Activated T-helper 1 cell treated with anti-CD3 and anti-CD28 coated beads, Interleukin-12 subunit alpha, Interleukin-12 subunit beta, Interleukin-2, Interleukin-4 antibody, amounts not matched to agents 30 ng/mL and 10 ng/mL and 1 ng/mL, durations not matched to agents 14 hours and 24 hours and 36 hours (primary cell): ENCODE data around the gene PFKFB4. TPM values are rescaled to one million over a fixed set of nuclear protein-coding genes. Genes with fewer than 3 reads are reported as not detected.

Experiments
- DNase-seq: peaks from one replicate; pipeline ENCODE4 v3.0.0; 2021; ENCODE audit warnings: low spot score
- H3K27ac Mint-ChIP-seq: one replicate; pipeline ENCODE4 v1.8.0; 2021; ENCODE audit warnings: mild to moderate bottlenecking, mixed read lengths
- H3K27me3 Mint-ChIP-seq: one replicate; pipeline ENCODE4 v1.8.0; 2022; ENCODE audit warnings: mild to moderate bottlenecking, moderate library complexity, mixed read lengths; ENCODE audit not compliant: insufficient read depth
- H3K36me3 Mint-ChIP-seq: one replicate; pipeline ENCODE4 v1.8.0; 2021; ENCODE audit warnings: low read depth, mixed read lengths
- H3K4me1 Mint-ChIP-seq: one replicate; pipeline ENCODE4 v1.8.0; 2021; ENCODE audit warnings: low read depth, mixed read lengths
- H3K4me3 Mint-ChIP-seq: one replicate; pipeline ENCODE4 v1.8.0; 2021; ENCODE audit warnings: mild to moderate bottlenecking, moderate library complexity, mixed read lengths
- H3K9me3 Mint-ChIP-seq: one replicate; pipeline ENCODE4 v1.8.0; 2021; ENCODE audit warnings: mixed read lengths
- intact Hi-C: fragments of 100-400 bp; cut with micrococcal nuclease; formaldehyde crosslinking; loops from one replicate; pipeline ENCODE4 v1.15.1; 2024
- total RNA-seq: library from RNA; stranded (reverse); gene quantifications from 2 replicates; pipeline ENCODE4 v1.2.3, GENCODE V29; 2022

Gene PFKFB4
- total RNA-seq, 1 donor from 2014 or later = 15.5 TPM

DNA sequence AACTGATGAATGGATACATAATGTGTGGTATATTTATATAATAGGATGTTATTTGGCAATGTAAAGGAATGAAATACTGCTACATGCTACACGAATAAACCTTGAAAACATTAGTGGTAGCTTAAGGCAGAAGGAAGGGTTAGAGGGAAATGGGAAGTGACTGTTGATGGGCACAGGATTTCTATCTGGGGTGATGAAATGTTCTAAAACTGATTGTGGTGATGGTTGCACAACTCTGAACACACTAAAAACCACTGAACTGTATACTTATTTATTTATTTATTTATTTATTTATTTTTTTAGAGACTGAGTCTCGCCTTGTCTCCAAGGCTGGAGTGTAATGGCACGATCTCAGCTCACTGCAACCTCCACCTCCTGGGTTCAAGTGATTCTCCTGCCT lies 27.8 kb downstream of the PFKFB4 start:
- intact Hi-C loops = no loop called here
- H3K27ac Mint-ChIP-seq = no peak overlapping the region
- no peaks in the 10 kb centered on the region for H3K4me1 Mint-ChIP-seq
- peaks cover 27% of the 10 kb centered on the region for H3K36me3 Mint-ChIP-seq
- no peaks in the 10 kb centered on the region for H3K27me3 Mint-ChIP-seq
- no peak overlapping the region for H3K4me3 Mint-ChIP-seq
- DNase-seq = no peak
- no peaks in the 10 kb centered on the region for H3K9me3 Mint-ChIP-seq

DNA sequence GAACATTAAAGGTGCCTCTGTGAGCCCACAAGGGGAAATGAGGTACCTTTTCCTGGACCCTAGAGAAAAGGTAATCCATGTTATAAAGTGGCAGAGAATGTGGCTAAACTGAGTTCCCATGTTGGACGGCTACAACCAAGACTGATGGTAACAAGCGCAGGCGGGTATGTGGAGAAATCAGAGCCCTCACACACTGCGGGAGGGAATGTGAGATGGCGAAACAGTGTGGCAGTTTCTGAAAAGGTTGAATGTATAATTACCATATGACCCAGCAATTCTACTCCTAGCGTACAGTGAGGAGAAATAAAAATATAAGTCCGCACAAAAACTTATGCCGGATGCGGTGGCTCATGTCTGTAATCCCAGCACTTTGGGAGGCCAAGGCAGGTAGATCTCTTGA lies 28.6 kb downstream of the PFKFB4 start:
- Mint-ChIP-seq H3K9me3 (no peaks in the 10 kb centered on the region), H3K4me3 (no peak overlapping the region), H3K36me3 (peaks cover 29% of the 10 kb centered on the region), H3K4me1 (no peaks in the 10 kb centered on the region), H3K27me3 (no peaks in the 10 kb centered on the region), H3K27ac (no peak overlapping the region)
- no peak for DNase-seq
- intact Hi-C loops = no loop called here

DNA sequence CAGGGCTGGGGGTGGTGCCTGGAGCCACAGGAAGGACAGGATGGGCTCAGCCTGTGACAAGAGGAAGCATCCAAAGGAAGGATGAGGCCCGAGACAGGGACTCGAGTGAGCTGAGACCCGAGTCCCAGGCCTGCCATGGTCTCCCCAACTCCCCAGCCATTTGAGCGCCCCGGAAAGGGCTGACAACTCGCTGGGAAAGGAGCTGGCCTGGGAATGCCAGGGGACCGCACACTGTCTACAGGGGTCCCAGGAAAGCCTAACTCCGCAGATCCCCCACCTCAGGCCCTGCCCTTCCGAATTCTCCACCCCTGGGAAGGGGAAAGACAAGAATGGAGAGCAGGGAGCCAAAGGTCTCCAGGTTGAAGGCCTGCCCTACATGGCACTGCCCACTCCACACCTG lies 31.6 kb downstream of the PFKFB4 start:
- Mint-ChIP-seq H3K27me3 (no peaks in the 10 kb centered on the region), H3K4me3 (no peak overlapping the region), H3K27ac (no peak overlapping the region), H3K4me1 (peaks cover 13% of the 10 kb centered on the region), H3K36me3 (peaks cover 28% of the 10 kb centered on the region), H3K9me3 (no peaks in the 10 kb centered on the region)
- intact Hi-C loops = no loop called here
- no peak for DNase-seq

DNA sequence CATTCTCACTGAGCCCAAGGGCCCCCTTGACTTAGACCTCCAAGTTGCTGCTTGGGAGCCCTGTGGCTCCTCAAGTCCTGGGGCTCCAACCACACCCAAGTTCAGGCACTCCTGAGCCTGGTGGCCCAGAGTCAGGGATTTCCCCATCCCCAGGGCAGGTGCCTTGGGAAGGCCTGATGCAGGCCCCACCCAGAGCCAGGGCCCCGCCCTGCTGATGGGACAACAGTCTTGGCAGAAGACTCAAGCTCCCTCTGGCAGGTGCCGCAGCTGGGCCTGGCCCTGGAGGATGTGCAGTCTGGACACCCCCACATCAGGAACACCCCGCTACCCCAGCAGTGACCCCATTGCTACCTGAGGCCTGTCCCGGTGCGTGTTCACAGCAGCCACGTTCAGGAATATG lies 35.0 kb downstream of the PFKFB4 start:
- no peak overlapping the region for H3K4me3 Mint-ChIP-seq
- no peak for DNase-seq
- no peaks in the 10 kb centered on the region for H3K27me3 Mint-ChIP-seq
- peaks cover 45% of the 10 kb centered on the region for H3K4me1 Mint-ChIP-seq
- intact Hi-C loops = no loop called here
- no peaks in the 10 kb centered on the region for H3K9me3 Mint-ChIP-seq
- no peak overlapping the region for H3K27ac Mint-ChIP-seq
- H3K36me3 Mint-ChIP-seq = peaks cover 16% of the 10 kb centered on the region

- H3K36me3 Mint-ChIP-seq = peaks cover 6% of the 10 kb centered on the region
- H3K4me3 Mint-ChIP-seq = no peak overlapping the region
- DNase-seq = no peak
- peaks cover 67% of the 10 kb centered on the region for H3K4me1 Mint-ChIP-seq
- intact Hi-C loops = no loop called here
- no peaks in the 10 kb centered on the region for H3K27me3 Mint-ChIP-seq
- peak overlapping the region; percentile 6 for H3K27ac Mint-ChIP-seq
- no peaks in the 10 kb centered on the region for H3K9me3 Mint-ChIP-seq
Observed at GRCh38 chr3:48519277-48519643, 37.3 kb downstream of the PFKFB4 start.

DNA sequence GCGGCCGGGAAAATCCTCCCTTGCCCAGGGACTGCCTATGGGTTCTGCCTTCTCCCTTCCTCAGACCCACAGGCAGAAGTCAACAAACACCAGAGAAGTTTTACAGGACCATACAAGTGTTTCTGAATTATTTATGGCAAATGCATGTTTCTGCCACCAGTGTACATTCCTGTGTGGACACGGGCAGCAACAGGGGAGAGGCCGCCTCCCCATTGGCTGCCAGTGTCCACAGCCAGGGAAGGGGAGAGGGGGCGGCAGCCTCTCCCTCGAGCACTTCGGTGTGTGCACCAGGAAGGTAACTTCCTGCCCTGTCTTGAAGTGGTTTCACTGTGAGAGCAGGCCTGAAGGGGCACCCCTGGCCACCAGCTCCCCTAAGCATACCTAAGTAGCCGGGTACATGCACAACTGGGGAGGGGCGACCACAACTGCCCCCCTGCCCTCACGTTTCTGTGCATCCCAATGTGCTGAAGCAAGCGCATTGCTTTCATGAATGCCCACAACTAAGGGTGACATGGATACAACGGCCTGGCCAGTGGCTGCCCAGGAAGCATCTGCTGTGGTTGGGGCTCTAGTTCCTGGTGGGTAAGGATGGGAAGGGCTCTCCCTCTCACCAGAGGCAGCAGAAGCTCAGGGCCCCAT lies 37.8 kb downstream of the PFKFB4 start:
- Mint-ChIP-seq H3K4me3 (no peak overlapping the region), H3K27ac (peak overlapping the region; percentile 6), H3K9me3 (no peaks in the 10 kb centered on the region), H3K36me3 (peaks cover 6% of the 10 kb centered on the region), H3K27me3 (no peaks in the 10 kb centered on the region), H3K4me1 (peaks cover 72% of the 10 kb centered on the region)
- intact Hi-C loops = no loop called here
- DNase-seq = no peak

GRCh38 chr3:48518069-48518468 lies 38.5 kb downstream of the PFKFB4 start:
- no peaks in the 10 kb centered on the region for H3K9me3 Mint-ChIP-seq
- intact Hi-C loops = no loop called here
- H3K4me3 Mint-ChIP-seq = no peak overlapping the region
- no peak overlapping the region for H3K27ac Mint-ChIP-seq
- H3K27me3 Mint-ChIP-seq = no peaks in the 10 kb centered on the region
- H3K36me3 Mint-ChIP-seq = peaks cover 3% of the 10 kb centered on the region
- DNase-seq = no peak
- H3K4me1 Mint-ChIP-seq = peaks cover 74% of the 10 kb centered on the region

DNA sequence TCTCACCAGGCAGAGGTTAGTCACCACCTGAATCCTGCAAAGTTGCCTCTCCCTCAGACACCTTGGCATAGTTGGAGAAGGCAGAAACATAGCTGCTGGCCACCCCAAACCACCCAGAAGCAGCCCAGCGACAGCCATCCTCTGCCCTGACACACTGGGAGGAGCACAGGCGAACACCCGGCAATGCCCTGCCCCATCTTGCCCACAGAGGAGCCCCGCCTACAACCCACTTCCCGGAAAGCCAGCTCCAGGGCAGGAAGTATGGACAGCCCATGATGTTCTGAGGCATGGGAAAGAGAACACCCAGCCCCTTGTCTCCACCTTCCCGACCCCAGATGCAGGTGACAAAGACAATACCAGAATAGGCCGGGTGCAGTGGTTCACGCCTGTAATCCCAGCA lies 40.0 kb downstream of the PFKFB4 start:
- Mint-ChIP-seq H3K9me3 (no peaks in the 10 kb centered on the region), H3K4me3 (peak overlapping the region; percentile 42), H3K27ac (no peak overlapping the region), H3K4me1 (peaks cover 64% of the 10 kb centered on the region), H3K27me3 (no peaks in the 10 kb centered on the region), H3K36me3 (no peaks in the 10 kb centered on the region)
- DNase-seq = no peak
- intact Hi-C loops = no loop called here

DNA sequence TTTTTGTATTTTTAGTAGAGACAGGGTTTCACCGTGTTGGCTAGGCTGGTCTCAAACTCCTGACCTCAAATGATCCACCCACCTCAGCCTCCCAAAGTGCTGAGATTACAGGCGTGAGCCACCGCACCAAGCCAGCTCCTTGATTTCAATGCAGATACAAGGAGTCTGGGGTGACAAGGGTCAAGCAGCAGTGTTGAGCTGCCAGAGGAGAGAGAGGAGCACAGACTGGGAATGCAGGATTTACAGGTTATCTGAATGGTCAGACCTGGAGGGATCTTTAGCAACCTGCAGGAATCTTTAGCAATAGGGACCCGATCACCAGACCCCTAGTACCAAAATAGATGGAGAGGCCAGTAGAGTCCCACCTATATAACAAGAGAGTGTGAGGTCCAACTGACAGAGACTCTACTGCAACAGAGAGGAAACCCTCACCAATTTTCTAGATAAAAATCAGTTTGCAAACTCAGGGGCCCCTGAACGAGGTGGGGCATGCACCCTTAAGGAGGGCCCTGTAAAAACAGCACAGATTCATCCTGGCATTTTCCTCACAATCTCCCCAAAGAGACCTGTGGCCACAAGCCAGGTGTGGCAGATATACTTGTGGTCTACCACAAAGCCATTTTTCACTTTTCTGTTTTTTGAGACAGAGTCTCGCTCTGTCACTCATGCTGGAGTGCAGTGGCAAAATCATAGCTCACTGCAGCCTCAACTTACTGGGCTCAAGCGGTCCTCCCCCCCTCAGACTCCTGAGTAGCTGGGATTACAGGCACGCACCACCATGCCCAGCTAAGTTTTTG lies 42.0 kb downstream of the PFKFB4 start:
- Mint-ChIP-seq H3K9me3 (no peaks in the 10 kb centered on the region), H3K4me3 (peak overlapping the region; percentile 45), H3K27me3 (peaks cover 3% of the 10 kb centered on the region), H3K4me1 (peaks cover 57% of the 10 kb centered on the region), H3K27ac (no peak overlapping the region), H3K36me3 (peaks cover 2% of the 10 kb centered on the region)
- peak; percentile 64 for DNase-seq
- intact Hi-C loops = no loop called here

DNA sequence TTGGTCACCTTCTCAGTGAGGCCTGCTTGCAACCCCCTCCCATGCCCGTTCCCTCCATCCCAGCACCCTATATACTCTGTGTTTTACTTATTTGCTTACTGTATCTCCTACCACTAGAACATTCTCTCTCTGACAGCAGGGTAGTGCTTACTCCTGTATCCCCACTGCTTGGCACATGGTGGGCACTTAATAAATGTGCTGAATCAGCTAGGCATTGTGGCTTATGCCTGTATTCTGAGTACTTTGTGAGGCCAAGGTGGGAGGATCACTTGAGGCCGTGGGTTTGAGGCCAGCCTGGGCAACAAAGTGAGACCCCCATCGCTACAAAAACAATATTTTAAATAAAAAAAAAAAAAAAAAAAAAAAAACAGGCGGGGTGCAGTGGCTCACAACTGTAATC lies 45.1 kb downstream of the PFKFB4 start:
- Mint-ChIP-seq H3K4me3 (no peak overlapping the region), H3K36me3 (peaks cover 2% of the 10 kb centered on the region), H3K4me1 (peaks cover 43% of the 10 kb centered on the region), H3K9me3 (no peaks in the 10 kb centered on the region), H3K27me3 (peaks cover 3% of the 10 kb centered on the region), H3K27ac (no peak overlapping the region)
- DNase-seq = no peak
- intact Hi-C loops = no loop called here

DNA sequence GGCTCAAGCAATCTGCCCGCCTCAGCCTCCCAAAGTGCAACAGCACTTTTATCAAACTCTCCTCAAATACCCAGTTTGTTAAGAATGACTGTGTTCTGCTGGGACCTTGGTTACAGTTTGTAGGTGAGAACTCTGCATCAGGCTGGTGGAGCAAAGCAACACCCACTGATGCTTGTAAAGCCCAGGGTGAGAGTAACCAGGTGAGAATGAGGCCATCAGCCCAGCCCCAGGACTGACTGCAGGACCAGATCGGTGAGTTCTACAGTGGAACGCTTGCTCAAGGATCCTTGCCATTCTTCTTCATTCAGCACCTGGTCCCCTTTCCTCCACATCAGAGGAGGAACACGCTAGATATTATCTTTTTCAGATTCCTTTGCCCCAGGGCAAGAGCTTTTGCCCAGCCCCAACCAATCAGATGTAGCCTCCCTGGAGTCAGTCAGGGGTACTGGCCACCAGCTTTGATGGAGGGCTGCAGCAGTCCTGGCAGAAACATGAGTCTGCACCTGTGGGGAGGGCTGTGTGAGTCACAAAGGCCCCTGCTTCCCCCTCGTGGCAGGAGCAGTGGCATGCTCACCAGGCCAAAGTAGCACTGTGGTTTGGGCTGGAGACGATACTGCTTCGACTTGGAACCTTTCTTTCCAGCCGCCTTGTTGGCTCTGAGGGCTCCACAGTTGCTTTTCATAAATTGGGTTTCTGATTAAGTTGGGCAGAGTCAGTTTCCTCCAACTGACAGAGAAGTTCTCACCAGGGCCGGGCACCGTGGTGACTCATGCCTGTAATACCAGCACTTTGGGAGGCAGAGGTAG lies 49.1 kb downstream of the PFKFB4 start:
- H3K9me3 Mint-ChIP-seq = no peaks in the 10 kb centered on the region
- H3K4me1 Mint-ChIP-seq = peaks cover 40% of the 10 kb centered on the region
- H3K36me3 Mint-ChIP-seq = peaks cover 2% of the 10 kb centered on the region
- DNase-seq = peak; percentile 51
- H3K27ac Mint-ChIP-seq = peak overlapping the region; percentile 55
- H3K4me3 Mint-ChIP-seq = peak overlapping the region; percentile 58
- H3K27me3 Mint-ChIP-seq = peaks cover 3% of the 10 kb centered on the region
- intact Hi-C loops = loop anchor here (1.0 to 2.0 kb wide), 5 partner anchors 41 to 106 kb away; partner anchors contain the start of genes ATRIP, CCDC51 and TMA7

GRCh38 chr3:48505968-48506504 lies 50.6 kb downstream of the PFKFB4 start:
- H3K27me3 Mint-ChIP-seq = peaks cover under 1% of the 10 kb centered on the region
- peaks cover 52% of the 10 kb centered on the region for H3K4me1 Mint-ChIP-seq
- no peak for DNase-seq
- intact Hi-C loops = loop anchor here (2.0 kb wide), 1 partner anchor 43 kb away; no protein-coding TSS in a partner anchor
- H3K27ac Mint-ChIP-seq = no peak overlapping the region
- no peaks in the 10 kb centered on the region for H3K9me3 Mint-ChIP-seq
- H3K36me3 Mint-ChIP-seq = peaks cover 7% of the 10 kb centered on the region
- H3K4me3 Mint-ChIP-seq = peak overlapping the region; percentile 74
